Femur (tissue), 1 donor: ENCODE data around the gene TRMT112.

ENCODE experiments used
- DNase-seq: peaks from one replicate; pipeline ENCODE4 v3.0.0-alpha.2; 2017

TRMT112 gene

GRCh38 chr11:64290352-64291261, 26.8 kb downstream of the TRMT112 start:
- peak; percentile 20 for DNase-seq

- DNase-seq: peak; percentile 17
These were observed 28.3 kb downstream of the TRMT112 start for GRCh38 chr11:64289002-64289564.

GRCh38 chr11:64288353-64288750, 29.0 kb downstream of the TRMT112 start:
- no peak for DNase-seq

DNA sequence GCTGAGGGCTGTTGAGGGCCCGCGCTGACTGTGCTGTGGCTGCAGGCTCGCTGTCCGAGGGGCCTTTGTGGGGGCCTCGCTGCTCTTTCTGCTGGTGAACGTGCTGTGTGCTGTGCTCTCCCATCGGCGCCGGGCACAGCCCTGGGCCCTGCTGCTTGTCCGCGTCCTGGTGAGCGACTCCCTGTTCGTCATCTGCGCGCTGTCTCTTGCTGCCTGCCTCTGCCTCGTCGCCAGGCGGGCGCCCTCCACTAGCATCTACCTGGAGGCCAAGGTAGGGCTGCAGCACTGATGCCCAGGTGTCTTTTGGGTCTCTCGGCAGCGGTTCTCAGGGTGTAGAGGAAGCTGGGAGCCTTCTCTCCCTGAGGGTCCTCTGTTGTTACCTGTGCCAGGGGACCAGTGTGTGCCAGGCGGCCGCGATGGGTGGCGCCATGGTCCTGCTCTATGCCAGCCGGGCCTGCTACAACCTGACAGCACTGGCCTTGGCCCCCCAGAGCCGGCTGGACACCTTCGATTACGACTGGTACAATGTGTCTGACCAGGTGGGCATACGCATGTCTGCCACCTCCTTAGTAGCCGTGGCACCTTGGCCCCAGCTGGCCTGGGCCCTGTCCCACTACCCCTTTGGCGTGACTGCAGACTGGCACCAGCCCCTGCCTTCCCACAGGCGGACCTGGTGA, 29.5 kb downstream of the TRMT112 start:
- DNase-seq: peak; percentile 20

DNA sequence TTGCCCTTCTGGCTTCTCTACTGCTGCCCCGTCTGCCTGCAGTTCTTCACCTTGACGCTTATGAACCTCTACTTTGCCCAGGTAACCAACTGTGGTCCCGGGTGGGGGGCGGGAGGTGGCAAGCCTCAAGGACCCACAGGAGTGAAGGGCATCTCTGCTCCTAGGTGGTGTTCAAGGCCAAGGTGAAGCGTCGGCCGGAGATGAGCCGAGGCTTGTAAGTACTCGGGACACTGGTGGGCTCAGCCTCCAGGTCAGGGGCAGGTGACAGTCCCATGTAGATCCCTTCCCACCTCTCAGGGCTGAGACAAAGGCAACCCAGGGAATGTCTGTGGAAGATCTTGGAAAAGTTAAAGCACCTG, 30.6 kb downstream of the TRMT112 start:
- DNase-seq: peak; percentile 20

DNA sequence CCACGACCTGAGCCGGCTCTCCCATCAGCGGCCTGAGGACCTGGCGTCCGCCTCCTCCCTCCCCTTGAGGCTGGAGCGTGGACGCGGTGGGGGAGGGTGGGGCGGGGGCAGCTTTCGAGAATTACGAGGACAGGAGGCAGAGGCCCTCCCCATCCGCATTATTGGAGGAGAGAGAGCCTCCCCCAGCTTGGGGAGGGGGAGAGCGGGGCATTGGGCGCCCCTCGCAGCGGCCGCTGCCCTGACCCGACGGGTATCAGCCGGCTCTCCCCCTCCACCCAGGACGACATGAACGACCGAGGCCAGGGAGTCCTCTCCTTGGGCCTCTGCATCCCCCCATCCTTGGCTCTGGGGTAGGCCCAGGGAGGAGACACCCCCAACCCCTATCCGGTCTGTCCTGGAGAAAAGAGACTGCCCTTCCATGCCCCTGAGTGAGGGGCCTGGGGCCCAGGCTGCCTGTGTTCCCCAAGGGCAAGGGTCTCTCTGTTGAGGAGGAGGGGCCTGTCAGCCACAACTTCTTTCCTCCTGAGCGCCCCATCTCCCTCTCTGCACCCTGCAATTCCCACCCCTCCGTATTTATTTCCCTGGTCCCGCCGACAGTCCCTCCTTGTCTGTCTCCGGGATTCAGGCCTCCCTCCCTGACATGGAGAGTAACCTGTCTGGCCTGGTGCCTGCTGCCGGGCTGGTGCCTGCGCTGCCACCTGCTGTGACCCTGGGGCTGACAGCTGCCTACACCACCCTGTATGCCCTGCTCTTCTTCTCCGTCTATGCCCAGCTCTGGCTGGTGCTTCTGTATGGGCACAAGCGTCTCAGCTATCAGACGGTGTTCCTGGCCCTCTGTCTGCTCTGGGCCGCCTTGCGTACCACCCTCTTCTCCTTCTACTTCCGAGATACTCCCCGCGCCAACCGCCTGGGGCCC, 31.2 kb downstream of the TRMT112 start:
- peak; percentile 56 for DNase-seq

DNA sequence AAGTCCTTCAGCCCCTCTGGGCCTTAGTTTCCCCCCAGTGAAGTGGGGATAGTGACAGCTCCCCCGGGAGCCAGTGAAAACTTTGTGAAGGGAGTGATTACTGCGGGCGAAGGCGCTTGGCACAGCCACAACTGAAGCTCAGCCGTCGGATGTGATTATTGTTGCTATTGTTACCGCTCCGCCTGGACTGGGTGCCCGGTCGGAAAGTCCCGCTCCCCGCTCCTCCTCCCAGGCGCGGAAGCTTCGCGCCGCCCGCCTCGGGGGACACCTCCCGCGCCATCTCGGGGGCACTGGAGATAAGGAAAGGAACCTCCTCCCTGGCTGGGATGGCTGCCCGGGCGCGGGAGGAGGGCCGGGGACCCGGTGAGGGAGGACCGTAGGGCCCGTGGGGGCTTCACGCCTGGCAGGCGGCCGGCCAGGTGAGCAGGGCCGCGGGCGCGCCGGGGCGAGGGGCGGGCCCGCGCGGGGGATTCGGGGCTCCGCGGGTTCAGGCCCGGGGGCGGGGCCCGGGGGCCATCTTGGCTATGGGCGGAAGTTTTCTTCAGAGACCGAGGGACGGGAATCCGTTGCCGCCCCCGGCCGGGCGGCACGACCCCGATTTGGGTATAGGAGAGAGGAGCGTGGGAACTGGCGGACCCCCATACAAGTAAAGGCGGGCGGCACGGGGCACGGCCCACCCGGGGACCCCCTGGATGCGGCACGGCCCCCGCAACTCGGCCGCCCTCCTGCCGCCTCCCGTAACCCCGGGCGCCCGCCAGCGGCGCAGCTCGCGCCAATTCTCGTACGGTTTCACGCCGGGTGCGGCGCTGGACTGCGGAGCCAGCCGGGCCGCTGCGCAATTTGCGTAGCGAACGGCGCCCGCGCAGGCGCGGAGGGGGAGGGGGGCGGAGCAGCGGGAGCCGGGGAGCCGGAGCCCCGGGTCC, 32.1 kb downstream of the TRMT112 start, which contains the start of gene GPR137:
Gene GPR137, plus strand, starts transcription at position 887 of the 923 bp plus-strand sequence. CDS start 677 bp downstream, outside the sequence.
- peak; percentile 91 for DNase-seq

- peak; percentile 97 for DNase-seq
These were observed 33.1 kb downstream of the TRMT112 start, which contains the start of gene BAD for GRCh38 chr11:64284048-64284961. Gene BAD (minus strand): TSS chr11:64284665. CDS start chr11:64284368, 297 bp downstream.

DNA sequence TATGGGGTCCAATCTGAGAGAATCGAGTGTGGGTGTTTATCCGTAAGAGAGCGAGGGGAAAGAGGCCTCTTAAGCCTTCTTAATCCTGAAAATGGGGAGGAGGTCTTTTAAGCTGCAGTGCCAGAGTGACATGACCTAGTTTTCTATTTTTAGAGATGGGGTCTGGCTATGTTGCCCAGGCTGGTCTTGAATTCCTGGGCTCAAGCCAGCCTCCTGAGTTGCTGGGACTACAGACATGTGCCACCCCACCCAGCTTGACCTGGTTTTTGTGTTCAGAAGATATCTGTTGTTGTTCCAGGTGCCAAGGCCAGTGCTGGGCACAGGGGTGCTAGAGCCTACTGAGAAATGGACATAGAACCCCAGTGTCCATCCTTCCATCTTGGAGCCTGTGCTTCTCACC, 34.3 kb downstream of the TRMT112 start:
- no peak for DNase-seq

- DNase-seq: no peak
These were observed 35.2 kb downstream of the TRMT112 start for GRCh38 chr11:64281957-64282770.

DNA sequence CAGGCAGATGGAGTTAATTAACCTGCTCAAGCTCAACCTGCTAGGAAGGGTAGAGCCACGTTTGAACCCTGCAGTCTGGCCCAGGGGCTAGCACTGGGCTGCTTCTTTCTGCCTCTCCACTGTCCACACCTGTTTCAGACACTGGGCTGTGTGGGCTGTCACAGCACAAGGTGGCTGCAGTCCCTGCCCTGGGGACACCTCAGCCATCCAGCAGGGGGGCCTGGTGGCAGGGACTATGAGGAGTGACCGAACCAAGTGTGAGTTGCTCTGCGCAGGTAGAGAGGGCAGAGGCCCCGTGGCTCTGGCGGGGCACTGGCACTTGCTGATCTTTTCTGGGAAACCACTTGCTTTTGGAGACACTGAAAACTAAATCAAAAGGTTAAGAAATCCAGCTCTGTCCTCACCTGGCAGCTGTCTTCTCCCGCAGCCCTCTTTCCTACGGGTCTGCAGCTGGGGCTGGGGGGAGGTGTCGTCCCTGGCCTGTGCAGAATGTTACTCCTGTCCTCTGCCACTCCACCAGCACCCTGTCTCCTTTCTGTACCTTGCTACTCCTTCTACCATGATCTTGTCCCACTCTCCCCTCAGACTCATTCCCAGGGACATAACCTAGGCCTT, 38.7 kb downstream of the TRMT112 start:
- DNase-seq: no peak

DNA sequence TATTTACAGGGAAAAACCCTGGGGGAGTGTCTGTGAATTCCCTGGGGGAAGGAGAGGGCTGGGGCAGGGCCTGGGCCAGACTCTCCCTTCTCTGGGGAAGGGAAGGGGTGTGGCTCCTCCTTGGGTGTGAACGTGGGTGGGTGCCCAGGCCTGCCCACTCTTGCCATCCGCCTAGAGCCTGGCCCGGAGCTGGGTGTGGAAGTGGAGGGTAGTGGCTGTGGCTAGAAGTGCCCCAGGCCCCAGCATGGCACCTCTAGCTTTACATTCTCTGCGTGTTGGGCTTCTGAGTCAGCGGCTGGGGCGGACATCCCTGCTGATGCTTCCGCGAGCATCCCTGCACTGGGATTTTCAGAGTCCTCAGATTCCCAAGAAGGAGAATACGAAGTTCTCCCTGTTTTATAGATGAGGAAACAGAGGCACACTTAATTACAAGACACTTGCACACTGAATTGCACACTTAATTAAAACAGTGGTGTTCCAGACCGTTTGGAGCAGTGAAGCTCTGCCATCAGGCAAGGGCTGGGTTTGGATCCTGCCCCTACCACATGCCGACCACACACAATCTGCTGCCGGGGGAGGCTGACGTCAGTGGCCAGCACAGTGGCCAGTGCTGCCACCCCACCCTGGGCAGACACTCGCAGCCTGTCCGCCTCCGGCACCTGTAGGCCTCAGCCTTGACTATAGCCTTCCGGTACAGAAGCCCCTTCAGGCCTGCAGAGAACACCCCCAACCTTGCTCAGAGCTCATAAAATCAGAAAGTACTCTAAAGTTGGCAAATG, 40.5 kb downstream of the TRMT112 start:
- DNase-seq: no peak

DNA sequence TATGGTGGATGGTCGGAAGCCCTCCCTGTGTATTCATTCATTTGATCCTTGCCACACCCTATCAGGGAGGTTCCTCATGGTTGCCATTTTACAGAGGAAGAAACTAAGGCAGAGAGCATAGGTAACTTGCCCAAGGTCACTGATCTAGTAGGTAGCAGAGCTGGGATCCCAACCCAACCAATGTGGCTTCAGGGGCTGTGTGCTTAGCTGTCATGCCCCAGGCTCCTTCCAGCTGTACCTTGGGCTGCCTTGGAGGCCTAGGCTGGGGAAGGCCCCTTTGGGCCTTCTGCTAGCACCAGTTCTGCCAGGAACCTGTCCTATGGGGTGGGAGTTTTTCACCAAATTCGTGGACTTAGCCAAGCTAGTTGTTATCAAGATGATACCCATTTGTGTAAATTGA, 41.5 kb downstream of the TRMT112 start:
- DNase-seq: no peak

- no peak for DNase-seq
These were observed 42.1 kb downstream of the TRMT112 start for GRCh38 chr11:64275031-64275800.

DNA sequence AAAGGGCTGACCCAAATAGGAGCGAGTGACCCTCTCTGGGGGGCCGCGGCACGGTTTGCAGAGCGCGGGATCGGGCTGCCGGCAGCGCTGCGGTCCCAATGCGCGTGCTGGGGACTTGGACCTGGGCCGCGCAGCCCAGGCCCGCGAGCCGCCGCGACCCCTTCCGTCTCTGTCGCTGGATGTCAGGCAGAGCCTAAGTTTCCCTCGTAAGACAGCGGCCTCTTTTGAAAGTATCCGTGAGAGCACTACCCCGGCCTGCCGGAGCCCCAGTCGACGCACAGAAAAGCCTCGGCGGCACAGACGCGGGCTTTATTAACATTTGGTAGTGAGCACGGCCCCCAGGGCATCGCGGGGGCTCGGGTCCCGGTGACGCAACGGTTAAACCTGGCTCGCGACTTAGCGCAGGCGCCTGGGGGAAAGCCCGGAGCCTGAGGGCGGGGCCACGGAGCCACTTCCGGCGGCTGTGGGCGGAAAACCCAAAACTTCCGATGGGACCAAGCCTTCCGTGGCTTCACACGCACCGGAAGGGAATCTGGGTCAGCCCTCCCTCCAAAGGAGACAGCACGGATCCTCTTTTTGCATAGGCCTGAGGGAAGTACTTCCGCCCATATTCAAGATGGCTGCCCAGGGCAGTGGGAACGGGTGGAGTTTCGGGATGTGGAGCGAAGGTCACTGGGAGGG, 47.7 kb downstream of the TRMT112 start:
- DNase-seq: peak; percentile 99

- DNase-seq: peak; percentile 70
These were observed 48.3 kb downstream of the TRMT112 start for GRCh38 chr11:64268893-64269539.
